SJSA1 (cell line): ENCODE measurements around the gene MAPK6. TPM values are rescaled to one million over a fixed set of nuclear protein-coding genes. Genes with fewer than 3 reads are reported as not detected.

Source experiments
- DNase-seq, 2 experiments: peaks; one replicate each; pipeline ENCODE4 v3.0.0-alpha.2; 2015 to 2020; ENCODE audit warnings: low spot score in 2 of 2, low read depth in 1 of 2
- H3K27ac ChIP-seq: fragments of 250-450 bp; sonication (Bioruptor Pico); 2 replicates; pipeline ENCODE4 v1.5.1; 2020; ENCODE audit warnings: mild to moderate bottlenecking, moderate library complexity
- H3K27me3 ChIP-seq: fragments of 250-450 bp; sonication (Bioruptor Pico); replicated peaks from 2 replicates; pipeline ENCODE4 v1.5.1; 2020; ENCODE audit warnings: mild to moderate bottlenecking, moderate library complexity
- H3K36me3 ChIP-seq: fragments of 250-450 bp; sonication (Bioruptor Pico); 2 replicates; pipeline ENCODE4 v1.5.1; 2020; ENCODE audit warnings: mild to moderate bottlenecking
- H3K4me1 ChIP-seq: fragments of 250-450 bp; sonication (Bioruptor Pico); replicated peaks from 2 replicates; pipeline ENCODE4 v1.6.1; 2021; ENCODE audit warnings: mild to moderate bottlenecking
- H3K4me3 ChIP-seq: fragments of 250-450 bp; sonication (Bioruptor Pico); 2 replicates; pipeline ENCODE4 v1.5.1; 2020; ENCODE audit warnings: mild to moderate bottlenecking
- H3K9me3 ChIP-seq: fragments of 250-450 bp; sonication (Bioruptor Pico); replicated peaks from 2 replicates; pipeline ENCODE4 v1.5.1; 2020; ENCODE audit warnings: mild to moderate bottlenecking
- total RNA-seq: library from RNA; depleted of rRNA; stranded (reverse); fragments of >200 nt; shearing (Covaris generic); gene quantifications from 2 replicates; pipeline ENCODE4 v1.2.3, GENCODE V29; 2014

Gene MAPK6
- total RNA-seq, 1 experiment from 2014 or later = 56.9 TPM

DNA sequence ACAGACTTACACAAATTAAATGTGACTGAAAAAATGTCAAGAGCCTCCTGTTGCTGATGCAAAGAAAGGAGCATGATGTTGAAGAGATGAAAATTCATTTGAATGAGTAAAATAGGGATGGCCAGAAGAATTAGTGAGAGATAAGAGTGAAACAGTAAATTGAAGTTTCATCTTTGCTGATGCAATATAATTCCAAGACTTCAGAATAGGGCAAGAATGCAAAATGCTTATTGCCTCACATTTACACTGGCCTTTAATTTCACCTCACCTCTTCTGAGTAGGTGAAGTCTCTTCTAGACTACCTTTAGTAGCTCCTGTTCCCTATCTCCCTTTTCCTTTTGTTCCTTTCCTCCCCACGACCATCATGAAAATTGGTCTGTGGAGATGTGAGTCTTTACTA lies 15.3 kb upstream of the MAPK6 start:
- Histone ChIP-seq H3K9me3 (no peaks in the 10 kb centered on the region), H3K27me3 (no peaks in the 10 kb centered on the region), H3K27ac (no peak overlapping the region), H3K4me1 (peaks cover 17% of the 10 kb centered on the region), H3K36me3 (no peaks in the 10 kb centered on the region), H3K4me3 (no peak overlapping the region)
- DNase-seq = no peak

DNA sequence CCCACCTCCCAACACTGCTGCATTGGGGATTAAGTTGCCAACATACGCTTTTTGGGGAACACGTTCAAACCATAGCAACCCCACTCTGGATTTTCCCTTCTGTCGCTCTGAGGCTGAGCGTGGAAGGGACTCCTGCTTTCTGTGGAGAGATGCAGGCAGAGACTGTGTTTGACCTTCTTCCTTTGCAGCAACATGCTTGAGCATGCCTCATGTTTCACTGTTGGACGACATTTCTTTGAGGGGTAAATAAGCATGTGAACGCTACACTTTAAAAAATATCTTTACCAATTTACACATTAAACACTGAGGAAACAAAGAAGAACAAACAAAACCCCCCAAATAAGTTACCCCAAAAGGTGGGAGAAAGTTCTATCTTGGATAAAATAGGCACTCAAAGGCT lies 14.2 kb upstream of the MAPK6 start:
- no peaks in the 10 kb centered on the region for H3K36me3 ChIP-seq
- H3K27ac ChIP-seq = no peak overlapping the region
- peaks cover 23% of the 10 kb centered on the region for H3K4me1 ChIP-seq
- no peak overlapping the region for H3K4me3 ChIP-seq
- DNase-seq = no peak
- no peaks in the 10 kb centered on the region for H3K9me3 ChIP-seq
- no peaks in the 10 kb centered on the region for H3K27me3 ChIP-seq

- no peak overlapping the region for H3K4me3 ChIP-seq
- H3K36me3 ChIP-seq = no peaks in the 10 kb centered on the region
- peak in 1 of 2 experiments; percentile 49 for DNase-seq
- H3K4me1 ChIP-seq = peaks cover 27% of the 10 kb centered on the region
- H3K27ac ChIP-seq = peak overlapping the region; percentile 26
- H3K9me3 ChIP-seq = no peaks in the 10 kb centered on the region
- no peaks in the 10 kb centered on the region for H3K27me3 ChIP-seq
These were observed 13.0 kb upstream of the MAPK6 start for GRCh38 chr15:52005748-52006701.

GRCh38 chr15:52006702-52007340 lies 12.2 kb upstream of the MAPK6 start:
- Histone ChIP-seq H3K27me3 (no peaks in the 10 kb centered on the region), H3K4me1 (peaks cover 35% of the 10 kb centered on the region), H3K27ac (peak overlapping the region; percentile 26), H3K36me3 (no peaks in the 10 kb centered on the region), H3K4me3 (no peak overlapping the region), H3K9me3 (no peaks in the 10 kb centered on the region)
- DNase-seq = no peak

DNA sequence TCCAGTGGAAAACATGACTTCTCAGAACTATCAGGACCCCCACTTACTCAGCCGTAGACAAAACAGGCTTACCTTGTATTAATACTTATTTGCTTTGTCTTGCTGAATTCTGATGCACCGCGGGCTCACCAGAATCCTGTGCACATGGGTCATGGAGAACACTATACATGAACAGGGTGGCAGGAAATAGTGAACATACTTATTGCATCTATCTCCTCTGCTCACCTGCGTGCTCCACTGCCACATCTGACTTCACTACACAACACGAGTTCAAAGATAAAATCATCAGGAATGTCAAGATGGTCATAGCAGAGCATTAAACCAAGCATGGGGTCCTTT lies 10.7 kb upstream of the MAPK6 start:
- Histone ChIP-seq H3K36me3 (no peaks in the 10 kb centered on the region), H3K27ac (no peak overlapping the region), H3K9me3 (no peaks in the 10 kb centered on the region), H3K27me3 (no peaks in the 10 kb centered on the region), H3K4me1 (peaks cover 48% of the 10 kb centered on the region), H3K4me3 (no peak overlapping the region)
- DNase-seq = no peak

- Histone ChIP-seq H3K4me3 (no peak overlapping the region), H3K4me1 (peaks cover 51% of the 10 kb centered on the region), H3K36me3 (no peaks in the 10 kb centered on the region), H3K27ac (no peak overlapping the region), H3K9me3 (no peaks in the 10 kb centered on the region), H3K27me3 (no peaks in the 10 kb centered on the region)
- peak in 1 of 2 experiments; percentile 39 for DNase-seq
These were observed 10.2 kb upstream of the MAPK6 start for GRCh38 chr15:52008698-52009434.

DNA sequence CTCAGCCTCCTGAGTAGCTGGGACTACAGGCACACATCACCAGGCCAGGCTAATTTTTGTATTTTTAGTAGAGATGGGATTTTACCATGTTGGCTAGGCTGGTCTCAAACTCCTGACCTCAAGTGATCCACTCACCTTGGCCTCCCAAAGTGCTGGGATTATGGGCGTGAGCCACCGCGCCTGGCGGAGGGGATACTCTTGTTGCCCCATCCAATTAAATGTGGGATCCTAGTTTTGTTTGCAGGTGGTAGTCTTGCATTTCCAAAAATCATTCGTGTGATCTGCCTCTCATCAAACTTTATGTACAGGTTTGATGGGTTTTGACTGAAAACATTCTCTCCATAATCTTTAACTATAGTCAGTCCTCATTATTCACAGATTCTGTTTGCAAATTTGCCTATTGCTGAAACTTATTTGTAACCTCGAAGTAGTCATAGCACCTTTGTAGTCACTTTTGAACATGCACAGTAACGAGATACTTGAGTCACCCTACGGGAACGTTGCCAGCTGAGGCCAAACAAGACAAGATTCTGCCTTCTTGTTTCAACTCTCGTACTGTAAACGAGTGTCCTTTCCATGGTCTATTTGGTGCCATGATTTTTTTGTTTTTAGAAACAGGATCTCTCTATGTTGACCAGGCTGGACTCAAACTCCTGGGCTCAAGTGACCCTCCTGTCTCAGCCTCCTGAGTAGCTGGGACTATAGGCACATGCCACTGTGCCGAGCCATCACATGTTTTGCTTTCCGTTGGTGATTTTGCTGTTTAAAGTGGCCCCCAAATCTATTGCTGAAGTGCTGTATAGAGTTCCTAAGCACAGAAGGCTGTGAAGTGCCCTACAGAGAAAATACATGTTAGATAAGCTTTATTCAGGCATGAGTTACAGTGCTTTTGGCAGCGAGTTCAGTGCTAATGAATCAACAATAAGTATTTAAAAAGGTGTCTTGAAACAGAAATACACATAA lies 8.1 kb upstream of the MAPK6 start:
- Histone ChIP-seq H3K27ac (peak overlapping the region; percentile 37), H3K4me1 (peaks cover 47% of the 10 kb centered on the region), H3K4me3 (no peak overlapping the region), H3K9me3 (no peaks in the 10 kb centered on the region), H3K36me3 (no peaks in the 10 kb centered on the region), H3K27me3 (no peaks in the 10 kb centered on the region)
- peak; percentile 64 to 83 for DNase-seq

DNA sequence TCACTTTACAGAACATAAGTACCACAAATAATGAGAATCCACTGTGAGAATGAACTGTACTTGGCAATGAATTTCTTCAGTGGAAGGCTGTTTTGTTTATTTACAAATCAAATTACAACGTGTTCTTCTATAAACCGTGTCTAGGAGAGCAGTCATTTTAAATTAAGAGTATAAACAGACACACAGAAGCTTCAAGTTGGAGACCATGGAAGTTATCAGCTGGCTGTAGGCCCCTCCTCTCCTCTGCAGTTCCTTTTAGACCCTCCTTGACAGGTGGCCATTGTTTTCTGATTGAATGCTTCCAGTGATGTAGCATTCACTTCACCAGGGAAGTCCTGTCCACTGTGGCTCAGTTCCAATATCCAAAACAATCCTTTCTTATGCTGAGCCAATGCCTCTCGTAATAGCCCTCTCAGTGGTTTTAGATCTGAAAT lies 7.3 kb upstream of the MAPK6 start:
- Histone ChIP-seq H3K4me1 (peaks cover 39% of the 10 kb centered on the region), H3K27ac (peak overlapping the region; percentile 37), H3K4me3 (no peak overlapping the region), H3K36me3 (no peaks in the 10 kb centered on the region), H3K27me3 (no peaks in the 10 kb centered on the region), H3K9me3 (no peaks in the 10 kb centered on the region)
- DNase-seq = peak in 1 of 2 experiments; percentile 55

DNA sequence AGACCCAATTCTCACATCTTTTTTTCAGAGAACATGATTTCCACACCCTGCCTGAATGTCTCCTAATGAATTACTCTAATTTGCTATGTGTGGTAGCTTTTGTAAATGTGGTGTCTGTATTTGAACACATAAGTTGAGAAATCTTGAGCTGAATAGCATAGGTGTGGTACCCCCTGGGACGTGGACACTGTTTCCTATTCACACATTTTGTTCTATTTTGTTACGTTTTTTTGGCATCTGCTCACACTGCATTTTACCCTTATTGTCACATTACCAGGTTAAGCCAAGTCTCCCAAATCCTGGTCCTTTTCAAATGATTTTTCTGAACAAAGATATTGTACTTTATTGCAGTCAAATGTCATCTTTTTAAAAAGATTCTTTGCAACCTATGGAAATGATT lies 6.8 kb upstream of the MAPK6 start:
- no peaks in the 10 kb centered on the region for H3K27me3 ChIP-seq
- no peak for DNase-seq
- no peaks in the 10 kb centered on the region for H3K9me3 ChIP-seq
- H3K27ac ChIP-seq = no peak overlapping the region
- no peak overlapping the region for H3K4me3 ChIP-seq
- peaks cover 35% of the 10 kb centered on the region for H3K4me1 ChIP-seq
- no peaks in the 10 kb centered on the region for H3K36me3 ChIP-seq

DNA sequence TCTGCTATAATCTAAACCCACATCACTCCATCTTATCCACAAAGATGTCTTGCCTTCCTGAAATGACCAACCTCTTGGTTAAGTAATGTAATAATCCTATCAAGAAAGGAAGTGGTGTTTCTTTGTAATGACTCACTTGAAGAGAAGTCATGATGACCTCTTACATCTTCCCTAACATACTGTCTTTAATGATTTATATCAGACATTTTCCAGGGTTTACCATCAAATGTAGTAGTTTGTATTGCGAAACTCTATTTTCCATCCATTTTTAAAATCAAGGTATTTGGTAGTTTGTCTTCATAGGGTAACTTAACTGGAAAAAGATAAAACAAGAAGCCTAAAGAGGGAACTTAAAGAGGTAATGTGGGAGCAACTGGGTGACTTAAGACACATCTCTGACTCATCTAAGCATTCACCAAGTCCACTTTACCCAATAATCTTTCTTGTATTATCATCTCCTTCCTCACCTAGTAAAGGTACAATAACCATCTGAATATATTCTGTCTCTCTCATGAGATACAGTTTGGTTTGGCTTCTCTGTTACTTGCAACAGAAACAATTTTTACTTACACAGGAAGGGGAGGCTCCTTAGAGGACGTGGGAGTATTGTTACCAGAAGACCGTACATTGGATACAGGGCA lies 5.7 kb upstream of the MAPK6 start:
- H3K36me3 ChIP-seq = no peaks in the 10 kb centered on the region
- no peaks in the 10 kb centered on the region for H3K9me3 ChIP-seq
- H3K27ac ChIP-seq = no peak overlapping the region
- peaks cover 38% of the 10 kb centered on the region for H3K4me1 ChIP-seq
- DNase-seq = peak in 1 of 2 experiments; percentile 29
- no peaks in the 10 kb centered on the region for H3K27me3 ChIP-seq
- H3K4me3 ChIP-seq = no peak overlapping the region

DNA sequence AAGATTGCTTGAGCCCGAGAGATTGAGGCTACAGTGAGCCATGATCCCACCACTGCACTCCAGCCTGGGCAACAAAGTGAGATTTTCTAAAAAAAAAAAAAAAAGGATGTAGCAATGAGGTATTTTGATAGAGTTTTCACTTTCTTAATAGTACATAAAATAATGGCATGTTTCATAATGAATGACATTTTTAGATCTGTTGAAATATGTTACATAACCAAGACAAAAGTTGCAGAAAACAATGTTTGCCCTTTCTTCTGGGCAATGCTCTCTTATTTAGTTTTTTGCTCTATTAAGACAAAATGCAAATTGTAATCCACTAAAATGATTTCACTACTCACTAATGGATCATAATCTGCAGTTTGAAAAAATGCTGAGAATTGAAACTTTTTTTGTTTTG lies 4.4 kb upstream of the MAPK6 start:
- Histone ChIP-seq H3K27ac (no peak overlapping the region), H3K27me3 (no peaks in the 10 kb centered on the region), H3K9me3 (no peaks in the 10 kb centered on the region), H3K4me1 (peaks cover 37% of the 10 kb centered on the region), H3K4me3 (no peak overlapping the region), H3K36me3 (peaks cover under 1% of the 10 kb centered on the region)
- DNase-seq = no peak

DNA sequence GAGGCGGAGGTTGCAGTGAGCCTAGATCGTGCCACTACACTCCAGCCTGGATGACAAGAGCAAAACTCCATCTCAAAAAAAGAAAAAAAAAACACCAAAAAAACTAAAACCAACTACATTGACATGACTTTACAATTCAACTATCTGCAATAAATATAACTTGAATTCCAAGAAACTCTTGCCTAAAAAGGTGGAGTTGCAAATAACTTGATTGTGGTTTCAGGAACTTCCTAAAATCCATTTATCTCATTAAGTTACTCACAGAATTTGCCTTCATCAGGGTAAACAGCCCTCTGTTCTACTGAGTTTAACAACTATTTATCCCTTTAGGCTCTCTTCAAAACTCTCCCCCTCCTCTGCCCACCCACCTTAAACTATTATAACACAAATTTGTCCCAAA lies 2.7 kb upstream of the MAPK6 start:
- no peak for DNase-seq
- Histone ChIP-seq H3K4me1 (peaks cover 31% of the 10 kb centered on the region), H3K36me3 (peaks cover 6% of the 10 kb centered on the region), H3K4me3 (no peak overlapping the region), H3K9me3 (no peaks in the 10 kb centered on the region), H3K27me3 (no peaks in the 10 kb centered on the region), H3K27ac (no peak overlapping the region)
